ENCODE results near the gene LHFPL3. TPM values are rescaled to one million over a fixed set of nuclear protein-coding genes. Genes with fewer than 3 reads are reported as not detected.

The LHFPL3 gene
- total RNA-seq, 4 donors from 2014 or later, result not detected

- no peaks in the 10 kb centered on the region for H3K36me3 ChIP-seq
- no peaks in the 10 kb centered on the region for H3K9me3 ChIP-seq
- H3K4me1 ChIP-seq, result no peaks in the 10 kb centered on the region
- no peak for TF ChIP-seq CTCF (IDR thresholded peaks at IDR 0.05 in 4 of 5, conservative IDR thresholded peaks at IDR 0.05 in 1 of 5)
- TF ChIP-seq POLR2A (IDR thresholded peaks at IDR 0.05), result no peak
- in situ Hi-C loops (cut with MboI; ENCODE audit: low sequenced_read_pairs in 4 of 4) (no loop called here), intact Hi-C loops (cut with DNase I; ENCODE audit: low total_unique reads) (no loop called here)
- no peak overlapping the region for H3K27ac ChIP-seq
- no peak overlapping the region for H3K4me3 ChIP-seq
- DNase-seq, result no peak
- no peaks in the 10 kb centered on the region for H3K27me3 ChIP-seq
- no peak for ATAC-seq
Observed at GRCh38 chr7:104642560-104642959, 314.2 kb downstream of the LHFPL3 start.

GRCh38 chr7:104643587-104644217, 315.3 kb downstream of the LHFPL3 start:
- DNase-seq, result no peak
- TF ChIP-seq POLR2A (IDR thresholded peaks at IDR 0.05) (no peak), CTCF (IDR thresholded peaks at IDR 0.05 in 4 of 5, conservative IDR thresholded peaks at IDR 0.05 in 1 of 5) (no peak)
- H3K9me3 ChIP-seq, result no peaks in the 10 kb centered on the region
- H3K27me3 ChIP-seq, result no peaks in the 10 kb centered on the region
- no peak overlapping the region for H3K4me3 ChIP-seq
- intact Hi-C loops (cut with DNase I; ENCODE audit: low total_unique reads), result no loop called here
- in situ Hi-C loops (cut with MboI; ENCODE audit: low sequenced_read_pairs in 4 of 4), result no loop called here
- no peaks in the 10 kb centered on the region for H3K4me1 ChIP-seq
- H3K36me3 ChIP-seq, result no peaks in the 10 kb centered on the region
- H3K27ac ChIP-seq, result no peak overlapping the region
- no peak for ATAC-seq

GRCh38 chr7:104650991-104651640, 322.7 kb downstream of the LHFPL3 start:
- H3K27ac ChIP-seq, result no peak overlapping the region
- no peaks in the 10 kb centered on the region for H3K36me3 ChIP-seq
- DNase-seq, result no peak
- H3K4me3 ChIP-seq, result no peak overlapping the region
- intact Hi-C loops (cut with DNase I; ENCODE audit: low total_unique reads) (no loop called here), in situ Hi-C loops (cut with MboI; ENCODE audit: low sequenced_read_pairs in 4 of 4) (no loop called here)
- ATAC-seq, result no peak
- no peaks in the 10 kb centered on the region for H3K9me3 ChIP-seq
- TF ChIP-seq POLR2A (IDR thresholded peaks at IDR 0.05) (no peak), CTCF (IDR thresholded peaks at IDR 0.05 in 4 of 5, conservative IDR thresholded peaks at IDR 0.05 in 1 of 5) (no peak)
- no peaks in the 10 kb centered on the region for H3K4me1 ChIP-seq
- no peaks in the 10 kb centered on the region for H3K27me3 ChIP-seq

- TF ChIP-seq CTCF (IDR thresholded peaks at IDR 0.05 in 4 of 5, conservative IDR thresholded peaks at IDR 0.05 in 1 of 5), result no peak
- TF ChIP-seq POLR2A (IDR thresholded peaks at IDR 0.05), result no peak
- no peaks in the 10 kb centered on the region for H3K36me3 ChIP-seq
- in situ Hi-C loops (cut with MboI; ENCODE audit: low sequenced_read_pairs in 4 of 4) (no loop called here), intact Hi-C loops (cut with DNase I; ENCODE audit: low total_unique reads) (no loop called here)
- no peaks in the 10 kb centered on the region for H3K4me1 ChIP-seq
- H3K27ac ChIP-seq, result no peak overlapping the region
- DNase-seq (no peak), ATAC-seq (no peak)
- no peak overlapping the region for H3K4me3 ChIP-seq
- no peaks in the 10 kb centered on the region for H3K9me3 ChIP-seq
- H3K27me3 ChIP-seq, result no peaks in the 10 kb centered on the region
Observed at GRCh38 chr7:104652434-104652833, 324.0 kb downstream of the LHFPL3 start.
